ENCODE data around the gene RPS6KC1.

RPS6KC1 gene

DNA sequence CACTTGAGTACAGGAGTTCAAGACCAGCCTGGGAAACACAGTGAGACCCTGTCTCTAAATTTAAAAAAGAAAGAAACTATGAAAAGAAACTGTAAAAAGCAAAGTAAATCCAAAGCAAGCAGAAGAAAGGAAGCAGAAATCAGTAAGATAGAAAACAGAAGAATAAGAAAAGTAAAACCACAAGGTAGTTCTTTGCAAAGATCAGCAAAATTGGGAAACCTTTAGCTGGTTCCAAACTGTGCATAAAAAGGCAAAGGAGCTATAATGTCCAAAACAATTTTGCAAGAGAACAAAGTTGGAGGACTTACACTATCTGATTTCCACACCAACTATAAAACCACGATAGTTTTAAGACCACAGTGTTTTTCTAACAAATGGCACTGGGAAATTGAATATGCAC, 218.8 kb downstream of the RPS6KC1 start:
- TF ChIP-seq CREB1 (IDR thresholded peaks at IDR 0.05; ENCODE audit: low read depth), result no peak
- TF ChIP-seq USF1 (IDR thresholded peaks at IDR 0.05), result no peak
- no peak for TF ChIP-seq FOXM1 (IDR thresholded peaks at IDR 0.05; ENCODE audit: borderline replicate concordance, low read depth)
- TF ChIP-seq, protein P1, sequence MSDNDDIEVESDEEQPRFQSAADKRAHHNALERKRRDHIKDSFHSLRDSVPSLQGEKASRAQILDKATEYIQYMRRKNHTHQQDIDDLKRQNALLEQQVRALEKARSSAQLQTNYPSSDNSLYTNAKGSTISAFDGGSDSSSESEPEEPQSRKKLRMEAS (IDR thresholded peaks at IDR 0.05), result no peak
- no peak for TF ChIP-seq EGR1 (IDR thresholded peaks at IDR 0.05)
- no peak for TF ChIP-seq YY1 (IDR thresholded peaks at IDR 0.05; ENCODE audit: low read depth)
- no peak for TF ChIP-seq TEAD4 (IDR thresholded peaks at IDR 0.05)
- TF ChIP-seq NFIC (IDR thresholded peaks at IDR 0.05), result no peak
- no peak for TF ChIP-seq CEBPB (IDR thresholded peaks at IDR 0.05)
- no peak for TF ChIP-seq EP300 (IDR thresholded peaks at IDR 0.05; ENCODE audit: borderline replicate concordance)
- no peak for TF ChIP-seq TCF12 (IDR thresholded peaks at IDR 0.05; ENCODE audit: low read depth)
- no peak for TF ChIP-seq ZBTB7A (IDR thresholded peaks at IDR 0.05; ENCODE audit: low read depth)
- TF ChIP-seq, protein P2, sequence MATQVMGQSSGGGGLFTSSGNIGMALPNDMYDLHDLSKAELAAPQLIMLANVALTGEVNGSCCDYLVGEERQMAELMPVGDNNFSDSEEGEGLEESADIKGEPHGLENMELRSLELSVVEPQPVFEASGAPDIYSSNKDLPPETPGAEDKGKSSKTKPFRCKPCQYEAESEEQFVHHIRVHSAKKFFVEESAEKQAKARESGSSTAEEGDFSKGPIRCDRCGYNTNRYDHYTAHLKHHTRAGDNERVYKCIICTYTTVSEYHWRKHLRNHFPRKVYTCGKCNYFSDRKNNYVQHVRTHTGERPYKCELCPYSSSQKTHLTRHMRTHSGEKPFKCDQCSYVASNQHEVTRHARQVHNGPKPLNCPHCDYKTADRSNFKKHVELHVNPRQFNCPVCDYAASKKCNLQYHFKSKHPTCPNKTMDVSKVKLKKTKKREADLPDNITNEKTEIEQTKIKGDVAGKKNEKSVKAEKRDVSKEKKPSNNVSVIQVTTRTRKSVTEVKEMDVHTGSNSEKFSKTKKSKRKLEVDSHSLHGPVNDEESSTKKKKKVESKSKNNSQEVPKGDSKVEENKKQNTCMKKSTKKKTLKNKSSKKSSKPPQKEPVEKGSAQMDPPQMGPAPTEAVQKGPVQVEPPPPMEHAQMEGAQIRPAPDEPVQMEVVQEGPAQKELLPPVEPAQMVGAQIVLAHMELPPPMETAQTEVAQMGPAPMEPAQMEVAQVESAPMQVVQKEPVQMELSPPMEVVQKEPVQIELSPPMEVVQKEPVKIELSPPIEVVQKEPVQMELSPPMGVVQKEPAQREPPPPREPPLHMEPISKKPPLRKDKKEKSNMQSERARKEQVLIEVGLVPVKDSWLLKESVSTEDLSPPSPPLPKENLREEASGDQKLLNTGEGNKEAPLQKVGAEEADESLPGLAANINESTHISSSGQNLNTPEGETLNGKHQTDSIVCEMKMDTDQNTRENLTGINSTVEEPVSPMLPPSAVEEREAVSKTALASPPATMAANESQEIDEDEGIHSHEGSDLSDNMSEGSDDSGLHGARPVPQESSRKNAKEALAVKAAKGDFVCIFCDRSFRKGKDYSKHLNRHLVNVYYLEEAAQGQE (IDR thresholded peaks at IDR 0.05; ENCODE audit: low read depth), result no peak
- no peak for TF ChIP-seq RAD21 (IDR thresholded peaks at IDR 0.05; ENCODE audit: low read depth)

GRCh38 chr1:213273546-213273945, 222.5 kb downstream of the RPS6KC1 start:
- TF ChIP-seq, protein P2 (IDR thresholded peaks at IDR 0.05; ENCODE audit: low read depth), result no peak
- TF ChIP-seq, protein P1 (IDR thresholded peaks at IDR 0.05), result no peak
- no peak for TF ChIP-seq EP300 (IDR thresholded peaks at IDR 0.05; ENCODE audit: borderline replicate concordance)
- no peak for TF ChIP-seq FOXM1 (IDR thresholded peaks at IDR 0.05; ENCODE audit: borderline replicate concordance, low read depth)
- TF ChIP-seq TEAD4 (IDR thresholded peaks at IDR 0.05), result no peak
- TF ChIP-seq ZBTB7A (IDR thresholded peaks at IDR 0.05; ENCODE audit: low read depth), result no peak
- TF ChIP-seq USF1 (IDR thresholded peaks at IDR 0.05), result no peak
- TF ChIP-seq YY1 (IDR thresholded peaks at IDR 0.05; ENCODE audit: low read depth), result no peak
- TF ChIP-seq CREB1 (IDR thresholded peaks at IDR 0.05; ENCODE audit: low read depth), result no peak
- no peak for TF ChIP-seq TAF1 (IDR thresholded peaks at IDR 0.05; ENCODE audit: low read depth)

DNA sequence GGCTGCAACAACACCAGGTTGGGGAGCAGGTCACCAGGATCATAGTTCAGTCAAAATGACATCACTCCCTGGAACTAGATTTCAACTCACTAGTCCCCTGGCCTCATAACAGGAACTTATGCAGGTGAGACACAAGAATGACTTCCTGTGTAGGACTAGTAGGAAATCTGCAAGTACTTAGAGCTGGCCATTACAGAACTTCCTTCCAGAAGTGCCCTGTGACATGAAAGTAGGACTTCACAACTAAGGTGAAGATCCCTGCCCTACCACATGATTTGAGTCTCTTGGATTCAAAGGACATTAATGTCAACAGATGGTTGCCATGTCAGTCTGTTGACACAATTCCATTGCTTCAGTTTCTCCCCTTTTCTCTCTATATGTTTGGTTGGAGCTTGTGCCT, 223.1 kb downstream of the RPS6KC1 start:
- TF ChIP-seq ZBTB7A (IDR thresholded peaks at IDR 0.05; ENCODE audit: low read depth) (no peak), EP300 (IDR thresholded peaks at IDR 0.05; ENCODE audit: borderline replicate concordance) (no peak), CREB1 (IDR thresholded peaks at IDR 0.05; ENCODE audit: low read depth) (no peak), TCF12 (IDR thresholded peaks at IDR 0.05; ENCODE audit: low read depth) (no peak), YY1 (IDR thresholded peaks at IDR 0.05; ENCODE audit: low read depth) (no peak), EGR1 (IDR thresholded peaks at IDR 0.05) (no peak), RAD21 (IDR thresholded peaks at IDR 0.05; ENCODE audit: low read depth) (no peak), CEBPB (IDR thresholded peaks at IDR 0.05) (no peak), USF1 (IDR thresholded peaks at IDR 0.05) (no peak), FOXM1 (IDR thresholded peaks at IDR 0.05; ENCODE audit: borderline replicate concordance, low read depth) (no peak), TAF1 (IDR thresholded peaks at IDR 0.05; ENCODE audit: low read depth) (no peak), TEAD4 (IDR thresholded peaks at IDR 0.05) (no peak), NFIC (IDR thresholded peaks at IDR 0.05) (no peak)
- TF ChIP-seq, protein P1 (IDR thresholded peaks at IDR 0.05), result no peak
- TF ChIP-seq, protein P2 (IDR thresholded peaks at IDR 0.05; ENCODE audit: low read depth), result no peak

DNA sequence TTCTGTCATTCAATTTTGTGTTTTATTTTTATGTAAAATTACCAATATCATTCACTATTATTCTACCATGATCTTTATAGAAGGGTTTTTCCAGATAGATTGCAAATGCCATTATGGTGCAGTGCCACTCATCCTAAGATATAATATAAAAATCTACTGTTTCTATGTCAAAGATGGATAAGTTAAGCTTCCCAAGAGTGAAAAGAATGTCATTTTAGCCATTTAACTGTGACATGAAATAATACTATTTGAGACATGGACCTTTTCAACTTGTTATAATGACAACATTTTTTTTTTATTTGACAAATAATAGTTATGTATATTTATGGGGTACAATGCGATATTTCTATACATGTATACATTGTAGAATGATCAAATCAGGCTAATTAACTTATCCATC, 224.3 kb downstream of the RPS6KC1 start:
- TF ChIP-seq TCF12 (IDR thresholded peaks at IDR 0.05; ENCODE audit: low read depth), result no peak
- TF ChIP-seq, protein P1 (IDR thresholded peaks at IDR 0.05), result no peak
- TF ChIP-seq USF1 (IDR thresholded peaks at IDR 0.05), result no peak
- TF ChIP-seq TAF1 (IDR thresholded peaks at IDR 0.05; ENCODE audit: low read depth), result no peak
- no peak for TF ChIP-seq TEAD4 (IDR thresholded peaks at IDR 0.05)
- no peak for TF ChIP-seq NFIC (IDR thresholded peaks at IDR 0.05)
- TF ChIP-seq EP300 (IDR thresholded peaks at IDR 0.05; ENCODE audit: borderline replicate concordance), result no peak

Measured in Ishikawa (cell line).